ENCODE results near the gene CDK5R2.

DNA sequence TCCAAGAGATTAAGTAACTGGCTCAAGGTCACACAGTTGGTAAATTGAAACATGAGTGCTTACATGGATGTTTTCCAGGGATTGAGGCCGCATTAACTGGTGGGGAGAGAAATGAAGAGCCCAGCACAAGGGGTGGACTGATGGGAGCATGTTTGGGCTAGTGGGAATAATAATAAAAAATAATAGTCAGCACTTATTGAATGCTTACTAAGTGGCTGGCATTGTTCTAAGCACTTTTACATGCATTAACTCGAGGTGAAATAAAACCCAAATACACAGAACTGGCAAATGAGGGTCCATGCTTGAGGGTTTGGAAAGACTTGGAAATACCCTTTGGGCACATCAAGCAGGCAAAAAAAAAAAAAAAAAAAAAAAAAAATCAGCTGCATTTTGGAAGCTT, 34.0 kb upstream of the CDK5R2 start:
- TF ChIP-seq CTCF (IDR thresholded peaks at IDR 0.05; ENCODE audit: borderline replicate concordance, extremely low read depth, low read length, poor library complexity, severe bottlenecking) (no peak), EZH2 (IDR thresholded peaks at IDR 0.05; ENCODE audit: borderline replicate concordance, low read depth, low read length, severe bottlenecking) (no peak)
